Activated CD8-positive, alpha-beta memory T cell treated with anti-CD3 and anti-CD28 coated beads, Interleukin-2, amount 10 ng/mL, durations not matched to agents 7 days and 5 days (primary cell): ENCODE results near the gene GMCL1. TPM values are rescaled to one million over a fixed set of nuclear protein-coding genes. Genes with fewer than 3 reads are reported as not detected.
"Not testable (repeated sequence)": the region's sequence is repeated elsewhere in the genome, so short reads cannot be mapped to it uniquely, and the experiment has no call there.

Experiments
- ATAC-seq: fragments of 150-1000 bp; cut with Tn5 transposase; one replicate; pipeline ENCODE4 v1.10.0; 2021; ENCODE audit warnings: moderate library complexity
- CTCF ChIA-PET: fragments of 350-600 bp; sonication (Branson Sonifier 250); formaldehyde crosslinking; loops from one replicate; lab custom pipeline; 2021; ENCODE audit warnings: antibody characterized with exemption; lab: Charles Lee
- DNase-seq: peaks from one replicate; pipeline ENCODE4 v3.0.0-alpha.2; 2020
- H3K27ac Mint-ChIP-seq: one replicate; pipeline ENCODE4 v1.8.0; 2021; ENCODE audit warnings: mild to moderate bottlenecking, mixed read lengths
- H3K27me3 Mint-ChIP-seq: one replicate; pipeline ENCODE4 v1.8.0; 2021; ENCODE audit warnings: mixed read lengths
- H3K36me3 Mint-ChIP-seq: one replicate; pipeline ENCODE4 v1.8.0; 2021; ENCODE audit warnings: mild to moderate bottlenecking, mixed read lengths
- H3K4me1 Mint-ChIP-seq: one replicate; pipeline ENCODE4 v1.8.0; 2021; ENCODE audit warnings: mixed read lengths
- H3K4me3 Mint-ChIP-seq: one replicate; pipeline ENCODE4 v1.8.0; 2021; ENCODE audit warnings: mild to moderate bottlenecking, moderate library complexity, mixed read lengths
- H3K9me3 Mint-ChIP-seq: one replicate; pipeline ENCODE4 v1.8.0; 2022; ENCODE audit warnings: low read depth, mixed read lengths
- total RNA-seq, 2 experiments: library from RNA; stranded (reverse); gene quantifications; one replicate each; pipeline ENCODE4 v1.2.3, GENCODE V29; 2021

Gene GMCL1
- total RNA-seq, 2 experiments from 2014 or later, result 26.5 to 32.6 TPM

GRCh38 chr2:69815717-69816116 is 13.7 kb upstream of the GMCL1 start:
- Mint-ChIP-seq H3K9me3 (no peaks in the 10 kb centered on the region), H3K4me3 (no peak overlapping the region), H3K4me1 (peaks cover 10% of the 10 kb centered on the region), H3K36me3 (peaks cover 16% of the 10 kb centered on the region), H3K27ac (no peak overlapping the region), H3K27me3 (no peaks in the 10 kb centered on the region)
- CTCF ChIA-PET, result interaction anchor here (0.9 to 13.8 kb wide), 14 partner anchors 9 to 440 kb away, joined by 3 to 248 read pairs (median 6); partner anchors contain the start of genes ANXA4 and GMCL1
- ATAC-seq (no peak), DNase-seq (no peak)

GRCh38 chr2:69816923-69817542 is 12.4 kb upstream of the GMCL1 start:
- peak overlapping the region; percentile 17 for H3K27ac Mint-ChIP-seq
- DNase-seq (peak; percentile 89), ATAC-seq (peak; percentile 80)
- peaks cover 12% of the 10 kb centered on the region for H3K36me3 Mint-ChIP-seq
- H3K9me3 Mint-ChIP-seq, result no peaks in the 10 kb centered on the region
- H3K4me3 Mint-ChIP-seq, result no peak overlapping the region
- peaks cover 10% of the 10 kb centered on the region for H3K4me1 Mint-ChIP-seq
- H3K27me3 Mint-ChIP-seq, result no peaks in the 10 kb centered on the region
- CTCF ChIA-PET, result interaction anchor here (0.6 to 13.8 kb wide), 30 partner anchors 9 to 457 kb away, joined by 3 to 248 read pairs (median 4); partner anchors contain the start of genes ANXA4 and GMCL1

- no peak for DNase-seq
- Mint-ChIP-seq H3K9me3 (no peaks in the 10 kb centered on the region), H3K4me3 (no peak overlapping the region), H3K36me3 (peaks cover 12% of the 10 kb centered on the region), H3K27ac (no peak overlapping the region), H3K27me3 (no peaks in the 10 kb centered on the region), H3K4me1 (peaks cover 10% of the 10 kb centered on the region)
- no peak for ATAC-seq
- CTCF ChIA-PET, result interaction anchor here (0.9 to 13.8 kb wide), 13 partner anchors 8 to 252 kb away, joined by 3 to 248 read pairs (median 7); partner anchors contain the start of gene ANXA4
Measured at GRCh38 chr2:69817729-69818501, 11.5 kb upstream of the GMCL1 start.

GRCh38 chr2:69827796-69828540 is 1.5 kb upstream of the GMCL1 start:
- H3K4me3 Mint-ChIP-seq, result peak overlapping the region; percentile 88
- peak overlapping the region; percentile 95 for H3K27ac Mint-ChIP-seq
- DNase-seq, result no peak
- no peaks in the 10 kb centered on the region for H3K9me3 Mint-ChIP-seq
- H3K27me3 Mint-ChIP-seq, result no peaks in the 10 kb centered on the region
- peaks cover 21% of the 10 kb centered on the region for H3K36me3 Mint-ChIP-seq
- peaks cover 43% of the 10 kb centered on the region for H3K4me1 Mint-ChIP-seq
- CTCF ChIA-PET, result interaction anchor here (1.0 to 3.7 kb wide), 8 partner anchors 9 to 267 kb away, joined by 3 to 26 read pairs (median 4); no protein-coding TSS in a partner anchor
- ATAC-seq, result no peak

GRCh38 chr2:69828938-69829255 is 563 bp upstream of the GMCL1 start:
- H3K27me3 Mint-ChIP-seq, result no peaks in the 10 kb centered on the region
- H3K9me3 Mint-ChIP-seq, result no peaks in the 10 kb centered on the region
- H3K4me3 Mint-ChIP-seq, result peak overlapping the region; percentile 88
- DNase-seq, result no peak
- CTCF ChIA-PET, result interaction anchor here (1.0 to 3.7 kb wide), 6 partner anchors 8 to 268 kb away, joined by 3 to 26 read pairs (median 4); partner anchors contain the start of gene ANXA4
- peaks cover 50% of the 10 kb centered on the region for H3K4me1 Mint-ChIP-seq
- H3K27ac Mint-ChIP-seq, result peak overlapping the region; percentile 95
- H3K36me3 Mint-ChIP-seq, result peaks cover 24% of the 10 kb centered on the region
- no peak for ATAC-seq

GRCh38 chr2:69830045-69830905 is 815 bp downstream of the GMCL1 start:
- Mint-ChIP-seq H3K27me3 (no peaks in the 10 kb centered on the region), H3K9me3 (no peaks in the 10 kb centered on the region), H3K36me3 (peaks cover 34% of the 10 kb centered on the region), H3K27ac (peak overlapping the region; percentile 95), H3K4me1 (peaks cover 62% of the 10 kb centered on the region), H3K4me3 (peak overlapping the region; percentile 88)
- peak; percentile 77 for DNase-seq
- peak; percentile 32 for ATAC-seq
- CTCF ChIA-PET, result interaction anchor here (1.7 to 2.0 kb wide), 2 partner anchors 14 to 106 kb away, joined by 5 to 8 read pairs; no protein-coding TSS in a partner anchor

- Mint-ChIP-seq H3K36me3 (peaks cover 35% of the 10 kb centered on the region), H3K27ac (peak overlapping the region; percentile 80), H3K4me1 (peaks cover 67% of the 10 kb centered on the region), H3K4me3 (peak overlapping the region; percentile 88)
- not testable (repeated sequence) for H3K27me3 Mint-ChIP-seq, ATAC-seq, DNase-seq, H3K9me3 Mint-ChIP-seq
- CTCF ChIA-PET, result interaction anchor here (1.7 to 2.0 kb wide), 2 partner anchors 14 to 106 kb away, joined by 5 to 8 read pairs; no protein-coding TSS in a partner anchor
Measured at GRCh38 chr2:69830906-69831241, 1.4 kb downstream of the GMCL1 start.

- Mint-ChIP-seq H3K36me3 (peaks cover 40% of the 10 kb centered on the region), H3K9me3 (no peaks in the 10 kb centered on the region), H3K4me1 (peaks cover 73% of the 10 kb centered on the region), H3K27me3 (no peaks in the 10 kb centered on the region), H3K27ac (no peak overlapping the region), H3K4me3 (peak overlapping the region; percentile 88)
- DNase-seq (no peak), ATAC-seq (no peak)
- CTCF ChIA-PET, result interaction anchor here (1.7 to 2.0 kb wide), 2 partner anchors 15 to 107 kb away, joined by 5 to 8 read pairs; no protein-coding TSS in a partner anchor
Measured at GRCh38 chr2:69831354-69831905, 2.0 kb downstream of the GMCL1 start.

GRCh38 chr2:69833752-69834151 is 4.3 kb downstream of the GMCL1 start:
- Mint-ChIP-seq H3K4me3 (no peak overlapping the region), H3K27ac (no peak overlapping the region), H3K9me3 (no peaks in the 10 kb centered on the region), H3K4me1 (peaks cover 66% of the 10 kb centered on the region), H3K27me3 (no peaks in the 10 kb centered on the region), H3K36me3 (peaks cover 51% of the 10 kb centered on the region)
- no peak for ATAC-seq
- CTCF ChIA-PET, result interaction anchor here (0.7 kb wide), 1 partner anchor 109 kb away, joined by 3 read pairs; no protein-coding TSS in a partner anchor
- DNase-seq, result no peak

GRCh38 chr2:69835666-69836065 is 6.2 kb downstream of the GMCL1 start:
- Mint-ChIP-seq H3K4me3 (no peak overlapping the region), H3K27me3 (no peaks in the 10 kb centered on the region), H3K27ac (no peak overlapping the region), H3K4me1 (peaks cover 60% of the 10 kb centered on the region), H3K9me3 (no peaks in the 10 kb centered on the region), H3K36me3 (peaks cover 53% of the 10 kb centered on the region)
- ATAC-seq, result no peak
- CTCF ChIA-PET, result no interaction called here
- DNase-seq, result no peak

- H3K27ac Mint-ChIP-seq, result no peak overlapping the region
- H3K36me3 Mint-ChIP-seq, result peaks cover 52% of the 10 kb centered on the region
- no peak overlapping the region for H3K4me3 Mint-ChIP-seq
- ATAC-seq, result no peak
- peaks cover 55% of the 10 kb centered on the region for H3K4me1 Mint-ChIP-seq
- DNase-seq, result no peak
- CTCF ChIA-PET, result interaction anchor here (1.5 kb wide), 1 partner anchor 8 kb away, joined by 4 read pairs; no protein-coding TSS in a partner anchor
- H3K9me3 Mint-ChIP-seq, result no peaks in the 10 kb centered on the region
- H3K27me3 Mint-ChIP-seq, result no peaks in the 10 kb centered on the region
Measured at GRCh38 chr2:69836316-69836715, 6.9 kb downstream of the GMCL1 start.

- CTCF ChIA-PET, result interaction anchor here (0.6 to 1.5 kb wide), 2 partner anchors 9 to 181 kb away, joined by 3 to 4 read pairs; no protein-coding TSS in a partner anchor
- H3K36me3 Mint-ChIP-seq, result peaks cover 50% of the 10 kb centered on the region
- DNase-seq (no peak), ATAC-seq (no peak)
- H3K4me1 Mint-ChIP-seq, result peaks cover 44% of the 10 kb centered on the region
- H3K27me3 Mint-ChIP-seq, result no peaks in the 10 kb centered on the region
- H3K4me3 Mint-ChIP-seq, result no peak overlapping the region
- H3K27ac Mint-ChIP-seq, result no peak overlapping the region
- no peaks in the 10 kb centered on the region for H3K9me3 Mint-ChIP-seq
Measured at GRCh38 chr2:69837533-69837932, 8.1 kb downstream of the GMCL1 start.
